ENCODE measurements around the gene GGTLC3. TPM values are rescaled to one million over a fixed set of nuclear protein-coding genes. Genes with fewer than 3 reads are reported as not detected.

Gene GGTLC3
- not detected in 5 replicates for total RNA-seq (2022; extraction: Qiagen RNA extraction)

GRCh38 chr22:18518061-18518460 lies at the start of gene GGTLC3:
Gene GGTLC3 (minus strand): TSS chr22:18518161. CDS start chr22:18517897, 264 bp downstream.

GRCh38 chr22:18527752-18528596 lies 10.0 kb upstream of the GGTLC3 start, which contains the start of gene TMEM191B:
Gene TMEM191B (plus strand): TSS chr22:18527802. CDS start chr22:18527981, 179 bp downstream.

Other genes starting within 250 kb of the GGTLC3 start
- gene TMEM191B, start 9.6 kb upstream of the GGTLC3 start, total RNA-seq (2022; extraction: Qiagen RNA extraction) = 1.1 to 2.2 TPM (median 1.4 TPM) in 5 replicates
- gene RIMBP3, start 93.8 kb upstream of the GGTLC3 start, total RNA-seq (2022; extraction: Qiagen RNA extraction) = 1.0 to 1.4 TPM (median 1.2 TPM) in 5 replicates